UCSD-AML1 (cell line): ENCODE measurements around the gene PTGR2.
"Not testable (repeated sequence)": the region's sequence is repeated elsewhere in the genome, so short reads cannot be mapped to it uniquely, and the experiment has no call there.

ENCODE experiments used
- DNase-seq: peaks from one replicate; lab custom pipeline; 2025; ENCODE audit not compliant: unreplicated experiment; lab: John Stamatoyannopoulos, UW

The PTGR2 gene

DNA sequence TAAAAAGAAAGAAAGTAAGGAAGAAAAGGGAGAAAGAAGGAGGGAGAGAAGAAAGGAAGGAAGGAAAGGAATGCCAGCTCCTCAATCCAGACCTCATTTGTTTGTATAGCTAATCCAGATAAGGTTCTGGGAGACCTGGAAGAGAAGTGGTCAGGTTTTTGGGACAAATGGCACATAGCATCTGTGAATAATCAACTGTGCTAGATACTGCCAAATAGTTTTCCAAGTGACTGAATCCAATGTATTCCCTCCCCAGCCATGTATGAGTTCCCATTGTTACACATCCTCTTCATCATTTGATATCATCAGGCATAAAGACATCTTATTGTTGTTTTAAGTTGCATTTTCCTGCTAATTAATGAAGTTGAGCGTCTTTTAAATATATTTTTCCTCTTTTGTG lies 18.6 kb upstream of the PTGR2 start:
- DNase-seq = no peak

DNA sequence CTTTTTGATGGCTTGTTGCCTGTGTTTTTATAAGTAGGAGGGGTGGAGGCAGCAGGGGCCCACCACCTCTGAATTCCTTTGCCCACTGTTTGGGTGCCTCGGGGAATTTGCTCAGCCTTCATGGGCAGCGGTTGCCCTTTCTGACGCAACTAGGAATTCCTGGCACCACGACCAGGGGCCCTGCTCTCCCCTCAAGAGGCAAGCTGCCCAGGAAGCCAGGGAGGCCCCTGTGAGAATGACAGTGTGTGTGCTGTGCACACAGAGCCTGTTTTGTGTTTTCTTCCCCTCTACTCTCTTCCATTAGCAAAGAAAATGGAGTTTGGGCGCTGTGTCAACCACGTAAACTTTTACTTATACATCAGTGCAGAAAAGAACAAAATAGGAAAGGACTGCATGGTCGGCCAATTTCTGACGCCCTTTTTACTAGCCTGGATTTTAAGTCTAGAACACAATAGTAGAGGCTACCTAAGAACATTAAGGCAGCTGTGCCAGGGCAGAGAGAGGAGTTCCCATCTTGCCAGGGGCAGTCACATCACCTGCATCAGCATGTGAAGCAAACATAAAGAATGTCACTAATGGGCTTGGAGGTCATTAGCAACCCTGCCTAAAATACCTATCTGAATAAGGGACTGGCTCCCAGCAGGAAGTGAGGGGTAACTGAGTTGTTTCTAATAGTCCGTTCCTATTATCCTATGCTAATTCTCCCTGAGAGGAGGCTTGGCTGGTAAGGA lies 17.9 kb upstream of the PTGR2 start:
- no peak for DNase-seq

- no peak for DNase-seq
These were observed 17.4 kb upstream of the PTGR2 start for GRCh38 chr14:73834261-73834625.

DNA sequence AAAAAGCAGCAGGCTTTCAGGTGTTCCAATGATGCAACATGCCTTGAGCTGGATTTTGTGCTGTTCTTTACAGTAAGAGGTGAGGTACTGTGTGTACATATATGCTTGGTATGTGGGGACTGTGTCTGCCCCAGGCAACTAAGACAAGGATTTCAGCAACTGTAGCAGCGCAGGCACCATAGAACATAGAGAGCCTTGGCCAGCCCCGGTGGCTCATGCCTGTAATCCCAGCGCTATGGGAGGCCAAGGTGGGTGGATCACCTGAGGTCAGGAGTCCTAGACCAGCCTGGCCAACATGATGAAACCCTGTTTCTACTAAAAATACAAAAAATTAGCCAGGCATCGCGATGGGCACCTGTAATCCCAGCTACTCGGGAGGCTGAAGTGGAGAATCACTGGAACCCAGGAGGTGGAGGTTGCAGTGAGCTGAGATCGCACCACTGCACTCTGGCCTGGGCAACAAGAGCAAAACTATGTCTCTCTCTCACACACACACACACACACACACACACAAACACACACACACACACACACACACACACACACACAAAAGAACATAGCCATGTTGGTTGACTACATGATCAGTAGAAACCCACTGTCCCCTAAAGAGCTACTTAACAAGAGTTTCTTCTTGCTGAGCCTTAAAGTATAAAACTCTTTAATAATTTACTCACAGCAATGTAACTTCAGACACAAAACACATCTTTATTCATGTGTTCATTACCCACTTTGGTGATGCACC lies 13.2 kb upstream of the PTGR2 start:
- DNase-seq = not testable (repeated sequence)

DNA sequence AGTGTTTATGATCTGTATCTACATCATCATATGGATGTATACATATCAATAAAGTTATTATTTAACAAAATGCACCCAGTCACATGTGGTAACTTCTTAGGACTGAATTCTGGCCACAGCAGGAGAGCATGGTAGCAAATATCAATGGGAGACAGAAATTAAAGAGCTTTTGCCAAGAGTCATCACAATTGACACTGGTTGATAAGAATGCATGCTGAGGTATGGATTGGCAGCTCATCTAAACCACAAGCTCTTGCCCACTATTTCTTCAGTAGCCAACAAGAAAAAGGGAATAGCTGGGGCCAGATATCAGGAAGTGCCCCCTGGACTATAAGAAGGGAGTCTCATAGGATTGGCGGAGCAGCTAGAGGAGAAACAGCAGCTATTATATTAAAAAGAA lies 9.4 kb upstream of the PTGR2 start:
- DNase-seq = no peak

DNA sequence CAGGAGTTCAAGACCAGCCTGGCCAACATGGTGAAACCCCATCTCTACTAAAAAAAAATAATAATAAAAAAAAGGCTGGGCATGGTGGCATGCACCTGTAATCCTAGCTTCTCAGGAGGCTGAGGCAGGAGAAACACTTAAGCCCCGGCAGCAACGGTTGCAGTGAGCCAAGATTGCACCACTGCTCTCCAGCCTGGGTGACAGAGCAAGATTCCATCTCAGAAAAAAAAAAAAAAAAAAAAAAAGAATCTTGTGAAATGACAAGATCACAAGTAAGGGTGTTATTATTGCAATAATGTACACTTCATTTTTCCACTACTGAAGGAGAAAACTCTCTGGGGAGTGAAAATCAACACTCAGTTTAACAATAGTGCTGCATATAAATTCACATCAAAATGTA lies 8.8 kb upstream of the PTGR2 start:
- DNase-seq = no peak

GRCh38 chr14:73843296-73843695 lies 8.3 kb upstream of the PTGR2 start:
- no peak for DNase-seq

- no peak for DNase-seq
These were observed 4.7 kb upstream of the PTGR2 start for GRCh38 chr14:73846947-73847346.

GRCh38 chr14:73851000-73851399 lies 631 bp upstream of the PTGR2 start:
- DNase-seq = no peak

DNA sequence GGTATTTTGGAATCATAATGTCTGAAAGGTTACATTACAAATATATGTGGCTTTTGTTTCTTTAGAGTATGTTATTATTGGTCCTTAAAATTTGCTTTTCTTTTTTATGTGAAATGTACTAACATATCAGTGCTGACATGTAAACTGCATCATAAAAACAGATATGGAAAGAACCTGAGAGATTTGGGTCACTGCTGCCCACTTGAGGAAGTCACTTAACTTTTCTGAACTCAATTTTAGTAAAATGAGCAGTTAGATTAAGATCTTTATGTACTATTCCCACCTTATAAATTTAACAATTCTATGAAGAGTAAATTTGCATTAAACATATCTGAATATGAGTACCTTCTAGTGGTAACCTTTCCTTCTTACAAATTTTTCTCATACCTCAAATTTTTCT lies 7.5 kb downstream of the PTGR2 start:
- no peak for DNase-seq

DNA sequence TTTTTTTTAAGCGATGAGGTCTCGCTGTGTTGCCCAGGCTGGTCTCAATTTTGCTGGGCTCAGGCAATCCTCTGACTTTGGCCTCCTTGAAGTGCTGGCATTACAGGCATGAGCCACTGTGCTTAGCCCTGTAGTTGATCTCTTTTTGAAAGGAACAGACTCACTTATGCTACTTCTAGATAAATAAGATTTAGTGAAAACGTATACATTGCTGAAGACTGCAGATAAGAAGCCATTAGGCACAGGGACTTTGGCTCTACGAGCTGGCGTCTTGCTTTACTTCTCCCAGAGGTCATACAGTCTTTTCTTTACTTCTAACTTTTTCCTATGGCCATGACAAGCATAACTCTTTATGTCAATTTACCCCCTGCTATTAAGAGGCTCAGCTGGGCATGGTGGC lies 9.4 kb downstream of the PTGR2 start:
- DNase-seq = no peak

DNA sequence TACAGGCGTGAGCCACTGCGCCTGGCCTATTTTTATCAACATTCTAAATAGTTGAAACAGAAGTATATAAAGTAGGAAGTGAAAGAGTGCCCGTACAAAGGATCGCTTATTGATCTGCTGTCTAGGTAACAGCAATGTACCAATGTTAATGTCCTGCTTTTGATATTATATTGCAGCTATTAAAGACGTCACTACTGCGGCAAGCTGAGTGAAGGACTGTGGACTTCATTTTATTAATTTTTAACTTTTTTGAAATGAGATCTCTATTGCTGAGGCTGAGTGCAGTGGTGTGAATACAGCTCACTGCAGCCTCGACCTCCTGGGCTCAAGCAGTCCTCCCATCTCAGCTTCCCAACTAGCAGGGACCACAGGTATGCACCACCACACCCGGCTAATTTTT lies 10.8 kb downstream of the PTGR2 start:
- DNase-seq = no peak

DNA sequence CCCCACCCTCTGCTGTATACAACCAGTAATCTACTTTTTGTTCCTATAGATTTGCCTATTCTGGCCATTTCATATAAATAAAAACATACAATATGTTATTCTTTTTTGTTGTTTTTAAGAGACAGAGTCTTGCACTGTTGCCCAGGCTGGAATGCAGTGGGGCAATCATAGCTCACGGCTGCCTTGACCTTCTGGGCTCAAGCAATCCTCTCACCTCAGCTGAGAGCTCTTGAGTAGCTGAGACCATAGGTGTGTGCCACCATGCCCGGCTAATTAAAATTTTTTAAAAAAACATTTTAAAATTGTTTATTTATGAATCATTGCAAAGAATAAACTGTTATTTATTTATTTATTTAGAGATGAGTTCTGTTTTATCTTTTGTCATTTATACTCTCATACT lies 11.6 kb downstream of the PTGR2 start:
- DNase-seq = no peak

GRCh38 chr14:73865534-73866113 lies 14.0 kb downstream of the PTGR2 start:
- DNase-seq = no peak

GRCh38 chr14:73869754-73870153 lies 18.1 kb downstream of the PTGR2 start:
- DNase-seq = not testable (repeated sequence)

GRCh38 chr14:73870525-73871235 lies 19.0 kb downstream of the PTGR2 start:
- no peak for DNase-seq

- DNase-seq = no peak
These were observed 22.0 kb downstream of the PTGR2 start for GRCh38 chr14:73873660-73874059.

GRCh38 chr14:73877790-73878189 lies 26.2 kb downstream of the PTGR2 start:
- no peak for DNase-seq

GRCh38 chr14:73878436-73878835 lies 26.8 kb downstream of the PTGR2 start:
- no peak for DNase-seq

DNA sequence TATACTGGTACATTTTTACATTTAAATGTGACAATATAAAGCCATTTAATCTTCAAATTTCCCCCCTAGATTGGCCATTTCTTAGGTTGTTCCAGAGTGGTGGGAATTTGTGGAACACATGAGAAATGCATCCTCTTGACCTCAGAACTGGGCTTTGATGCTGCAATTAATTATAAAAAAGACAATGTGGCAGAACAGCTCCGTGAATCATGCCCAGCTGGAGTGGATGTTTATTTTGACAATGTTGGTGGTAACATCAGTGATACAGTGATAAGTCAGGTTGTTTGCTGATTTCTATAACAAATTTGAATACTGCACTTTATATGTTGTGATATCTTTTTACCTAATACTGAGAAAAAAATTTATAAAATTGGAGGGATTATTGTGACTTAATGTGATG lies 27.4 kb downstream of the PTGR2 start:
- no peak for DNase-seq

DNA sequence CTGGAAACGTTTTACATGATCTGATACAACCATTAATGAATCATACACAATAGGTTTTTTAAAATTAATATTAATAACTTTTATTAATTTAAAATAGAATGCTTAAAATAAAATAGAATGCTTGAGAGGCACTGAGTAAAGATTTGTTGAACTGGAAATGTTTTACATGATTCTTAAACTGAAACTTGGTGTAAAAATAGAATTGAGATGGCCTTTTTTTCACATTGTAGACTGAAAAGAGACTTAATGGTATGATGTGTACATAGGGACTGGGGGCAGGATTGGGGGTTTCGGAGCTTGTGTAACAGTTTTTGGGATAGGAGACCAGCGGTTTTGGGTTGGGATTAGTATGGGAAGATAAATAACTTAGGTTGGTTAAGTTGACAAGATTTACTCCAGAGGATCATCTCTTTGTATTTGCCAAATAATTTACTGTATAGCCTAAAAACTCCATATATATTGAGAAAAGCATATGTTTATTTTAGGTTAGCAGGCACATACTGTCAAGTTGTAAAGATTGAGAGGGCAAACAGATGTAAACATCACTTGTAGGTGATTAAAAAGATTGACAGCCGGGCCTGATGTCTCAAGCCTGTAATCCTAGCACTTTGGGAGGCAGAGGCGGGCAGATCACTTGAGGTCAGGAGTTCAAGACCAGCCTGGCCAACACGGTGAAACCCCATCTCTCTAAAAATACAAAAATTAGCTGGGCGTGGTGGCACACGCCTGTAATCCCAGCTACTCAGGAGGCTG lies 33.0 kb downstream of the PTGR2 start:
- DNase-seq = no peak
